GM12892 (cell line): ENCODE measurements around the gene GPR139.

Experiments used
- POLR2A ChIP-seq: IDR thresholded peaks from 2 replicates; pipeline ENCODE4 v1.6.1; 2011; ENCODE audit warnings: low read depth, low read length, control low read depth
- POLR2AphosphoS5 ChIP-seq: IDR thresholded peaks from 2 replicates; pipeline ENCODE4 v1.6.1; 2011; ENCODE audit warnings: low read depth, low read length, control low read depth

DNA sequence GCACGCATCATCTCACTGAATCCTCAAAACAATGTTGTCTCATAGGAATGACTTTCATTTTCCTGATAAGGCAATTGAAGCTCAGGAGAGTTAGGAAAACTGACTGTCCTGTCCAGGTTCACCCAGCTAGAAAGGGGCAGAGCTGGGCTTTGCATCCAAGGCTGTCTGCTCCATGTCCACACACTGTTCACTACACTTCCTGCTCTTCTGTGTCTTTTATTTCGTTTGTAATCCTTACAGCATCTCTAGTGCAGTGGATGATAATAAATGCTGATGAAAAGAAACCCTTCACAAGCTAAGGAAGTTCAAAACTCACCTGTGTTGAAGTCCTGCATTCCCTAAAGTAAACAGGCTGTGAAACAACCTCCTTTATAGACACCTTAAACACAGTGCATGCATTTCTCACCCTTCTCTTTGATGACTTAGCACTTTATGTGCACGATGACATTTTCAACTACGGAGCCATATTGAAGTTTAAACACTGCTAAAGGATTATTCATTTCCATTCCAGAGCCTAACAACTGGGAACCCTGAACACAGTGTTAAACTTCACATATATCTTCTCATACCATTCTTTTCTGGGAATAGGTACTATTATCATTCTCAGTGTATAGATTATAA is 31.0 kb upstream of the GPR139 start:
- TF ChIP-seq POLR2A (no peak), POLR2AphosphoS5 (no peak)
